ENCODE data around the gene RNU7-1. TPM values are rescaled to one million over a fixed set of nuclear protein-coding genes. Genes with fewer than 3 reads are reported as not detected.

RNU7-1 gene
- total RNA-seq, 1 donor: not detected

DNA sequence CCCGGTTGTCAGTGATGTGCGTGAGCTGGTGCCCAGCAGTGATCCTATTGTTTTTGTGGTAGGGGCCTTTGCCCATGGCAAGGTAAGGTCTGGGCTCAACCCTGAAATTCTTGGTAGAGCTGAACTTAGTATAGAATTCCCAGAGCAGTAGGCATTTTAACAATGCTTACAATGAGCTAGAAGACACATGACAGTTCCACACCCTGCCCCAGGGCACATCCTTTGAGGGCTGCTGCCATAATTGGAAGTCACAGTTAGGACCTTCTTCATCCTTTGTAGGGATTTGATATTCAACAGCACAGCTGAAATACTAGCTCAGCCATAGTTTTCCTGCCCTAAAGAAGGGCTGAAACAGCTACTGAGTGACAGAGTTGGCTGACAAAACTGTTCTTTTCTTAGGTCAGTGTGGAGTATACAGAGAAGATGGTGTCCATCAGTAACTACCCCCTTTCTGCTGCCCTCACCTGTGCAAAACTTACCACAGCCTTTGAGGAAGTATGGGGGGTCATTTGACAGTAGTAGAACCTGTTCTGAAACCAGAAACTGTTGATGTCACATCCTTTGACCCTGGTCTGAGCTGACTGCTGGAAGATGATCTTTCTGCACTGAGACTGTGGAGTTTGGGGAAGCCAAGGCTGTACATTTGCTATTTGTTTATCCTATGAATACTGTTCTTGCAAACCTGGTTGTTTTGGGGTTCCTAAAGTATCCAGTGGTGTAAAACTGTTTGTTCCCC, 31.8 kb downstream of the RNU7-1 start:
- Histone ChIP-seq H3K9me3 (ENCODE audit: low read depth, low read length) (no peaks in the 10 kb centered on the region), H3K4me3 (ENCODE audit: low read length) (no peak overlapping the region)

DNA sequence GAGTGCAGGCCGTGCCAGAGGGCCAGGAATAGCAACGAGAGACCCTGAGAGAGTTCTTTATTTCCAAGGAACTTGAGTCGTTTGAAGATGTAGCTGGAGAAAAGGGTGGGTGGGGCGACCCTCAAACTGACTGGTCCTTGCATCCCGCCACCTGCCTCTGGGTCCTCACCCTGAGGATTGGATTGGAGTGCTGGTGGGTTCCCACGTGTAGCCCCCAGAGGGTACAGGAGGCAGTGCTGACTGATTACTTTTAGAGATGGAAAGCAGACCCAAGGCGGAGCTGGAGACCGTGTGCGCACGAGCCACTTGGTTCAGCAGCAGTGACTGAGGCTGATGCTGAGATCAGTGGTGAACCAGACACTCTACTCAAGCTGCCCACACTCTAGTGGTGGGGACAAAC, 34.0 kb downstream of the RNU7-1 start:
- Histone ChIP-seq H3K4me1 (ENCODE audit: insufficient read depth, low read length) (peaks cover 2% of the 10 kb centered on the region), H3K27me3 (ENCODE audit: insufficient read depth, low read length) (no peaks in the 10 kb centered on the region), H3K4me3 (ENCODE audit: low read length) (no peak overlapping the region), H3K9me3 (ENCODE audit: low read depth, low read length) (no peaks in the 10 kb centered on the region)

More for the DNA sequence above, 31.8 kb downstream of the RNU7-1 start:
- Histone ChIP-seq H3K4me1 (ENCODE audit: insufficient read depth, low read length) (peaks cover 13% of the 10 kb centered on the region), H3K27me3 (ENCODE audit: insufficient read depth, low read length) (no peaks in the 10 kb centered on the region)

DNA sequence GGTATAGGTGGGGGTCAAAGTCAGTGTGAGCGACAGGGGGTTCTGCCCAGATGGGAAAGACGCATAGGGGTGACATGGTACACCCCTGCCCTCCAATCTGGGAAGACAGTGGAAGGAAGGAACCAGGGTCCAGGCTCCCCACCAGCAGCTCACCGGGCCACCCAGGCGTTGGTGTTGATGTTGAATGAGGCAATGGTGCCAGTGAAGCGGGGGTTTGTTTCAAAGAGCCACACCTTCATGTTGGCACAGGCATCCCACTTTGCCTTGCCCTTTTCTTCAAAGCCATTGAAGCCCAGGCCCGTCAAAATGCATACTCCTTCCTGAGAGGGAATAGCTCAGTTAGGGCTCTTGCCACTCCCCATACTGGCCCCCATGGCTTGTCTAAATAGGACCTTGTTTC, 34.6 kb downstream of the RNU7-1 start:
- Histone ChIP-seq H3K27me3 (ENCODE audit: insufficient read depth, low read length) (no peaks in the 10 kb centered on the region), H3K9me3 (ENCODE audit: low read depth, low read length) (no peaks in the 10 kb centered on the region), H3K4me1 (ENCODE audit: insufficient read depth, low read length) (no peaks in the 10 kb centered on the region), H3K4me3 (ENCODE audit: low read length) (no peak overlapping the region)

DNA sequence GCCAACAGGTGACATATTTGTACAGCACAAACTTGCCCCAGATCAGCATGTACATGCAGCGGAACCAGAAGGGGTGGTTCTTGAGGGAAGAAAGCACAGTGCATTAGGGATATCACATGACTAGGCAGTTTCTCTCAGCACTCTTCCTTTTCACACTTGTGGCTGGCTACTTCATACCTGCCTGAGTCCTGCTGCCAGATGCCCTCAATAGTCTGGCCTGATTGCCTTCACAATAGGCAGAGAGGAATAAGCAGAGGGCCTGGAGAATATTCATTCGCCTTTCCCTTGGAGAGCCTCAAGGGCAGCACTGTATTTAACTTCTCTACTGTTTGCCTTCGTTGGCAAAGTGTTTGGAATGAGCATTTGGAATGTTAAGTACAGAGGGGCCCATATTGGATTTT, 35.0 kb downstream of the RNU7-1 start:
- no peak overlapping the region for H3K4me3 ChIP-seq (ENCODE audit: low read length)
- no peaks in the 10 kb centered on the region for H3K4me1 ChIP-seq (ENCODE audit: insufficient read depth, low read length)
- no peaks in the 10 kb centered on the region for H3K27me3 ChIP-seq (ENCODE audit: insufficient read depth, low read length)
- H3K9me3 ChIP-seq (ENCODE audit: low read depth, low read length): no peaks in the 10 kb centered on the region

DNA sequence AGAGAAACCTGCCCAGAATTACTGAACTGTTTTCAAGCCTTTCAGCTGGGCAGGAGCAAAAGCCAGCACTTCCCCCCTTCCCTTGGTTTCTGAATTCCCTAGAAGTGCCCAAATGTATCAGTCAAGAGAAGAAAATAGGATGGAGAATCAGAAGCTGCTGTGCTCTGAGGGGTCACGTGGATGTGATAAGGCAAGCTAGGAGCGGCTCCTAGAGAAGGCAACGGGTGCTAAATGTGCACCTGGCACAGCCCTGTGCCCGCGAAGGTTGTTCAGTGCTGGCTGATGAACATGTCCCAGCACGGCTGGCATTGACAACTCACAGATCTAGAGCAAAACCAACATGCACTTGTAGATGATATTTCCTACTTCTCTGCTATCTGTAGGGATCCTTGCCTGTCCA, 35.4 kb downstream of the RNU7-1 start:
- H3K4me1 ChIP-seq (ENCODE audit: insufficient read depth, low read length): no peaks in the 10 kb centered on the region
- H3K4me3 ChIP-seq (ENCODE audit: low read length): no peak overlapping the region
- H3K27me3 ChIP-seq (ENCODE audit: insufficient read depth, low read length): no peaks in the 10 kb centered on the region
- H3K9me3 ChIP-seq (ENCODE audit: low read depth, low read length): no peaks in the 10 kb centered on the region

DNA sequence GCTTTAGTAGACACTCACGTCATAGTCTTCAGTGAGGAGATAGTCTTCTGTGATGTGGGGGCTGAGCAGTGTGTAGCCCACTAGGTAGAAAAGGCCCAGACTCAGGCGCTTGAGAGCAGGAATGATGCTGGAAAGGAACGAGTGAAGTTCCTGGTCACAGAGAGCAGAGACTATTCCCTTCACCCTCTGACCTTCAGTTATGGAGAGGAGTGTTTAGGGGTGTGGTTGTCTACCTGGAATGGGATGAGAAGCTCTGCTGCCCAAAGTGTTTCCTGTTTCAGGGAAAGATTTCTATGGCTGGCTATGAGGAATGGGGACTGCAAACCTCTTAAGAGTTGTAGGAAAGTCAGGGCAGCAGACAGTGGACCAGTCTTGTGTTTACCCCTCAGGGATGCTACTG, 35.8 kb downstream of the RNU7-1 start:
- Histone ChIP-seq H3K4me1 (ENCODE audit: insufficient read depth, low read length) (no peaks in the 10 kb centered on the region), H3K27me3 (ENCODE audit: insufficient read depth, low read length) (no peaks in the 10 kb centered on the region), H3K9me3 (ENCODE audit: low read depth, low read length) (no peaks in the 10 kb centered on the region), H3K4me3 (ENCODE audit: low read length) (no peak overlapping the region)

DNA sequence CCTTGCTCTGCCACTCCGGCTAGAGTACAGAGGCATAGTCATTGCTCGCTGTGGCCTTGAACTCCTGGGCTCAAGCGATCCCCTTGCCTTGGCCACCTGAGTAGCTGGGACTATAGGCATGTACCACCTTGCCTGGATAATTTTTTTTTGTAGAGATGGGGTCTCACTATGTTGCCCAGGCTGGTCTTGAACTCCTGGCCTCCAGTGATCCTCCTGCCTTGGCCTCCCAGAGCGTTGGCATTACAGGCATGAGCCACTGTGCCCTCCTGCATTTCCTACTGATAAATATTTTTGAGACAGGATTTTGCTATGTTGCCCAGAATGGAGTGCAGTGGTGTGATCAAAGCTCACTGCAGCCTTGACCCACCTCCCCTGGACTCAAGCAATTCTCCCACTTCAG, 36.5 kb downstream of the RNU7-1 start:
- H3K9me3 ChIP-seq (ENCODE audit: low read depth, low read length): no peaks in the 10 kb centered on the region
- no peaks in the 10 kb centered on the region for H3K27me3 ChIP-seq (ENCODE audit: insufficient read depth, low read length)
- no peaks in the 10 kb centered on the region for H3K4me1 ChIP-seq (ENCODE audit: insufficient read depth, low read length)
- no peak overlapping the region for H3K4me3 ChIP-seq (ENCODE audit: low read length)

DNA sequence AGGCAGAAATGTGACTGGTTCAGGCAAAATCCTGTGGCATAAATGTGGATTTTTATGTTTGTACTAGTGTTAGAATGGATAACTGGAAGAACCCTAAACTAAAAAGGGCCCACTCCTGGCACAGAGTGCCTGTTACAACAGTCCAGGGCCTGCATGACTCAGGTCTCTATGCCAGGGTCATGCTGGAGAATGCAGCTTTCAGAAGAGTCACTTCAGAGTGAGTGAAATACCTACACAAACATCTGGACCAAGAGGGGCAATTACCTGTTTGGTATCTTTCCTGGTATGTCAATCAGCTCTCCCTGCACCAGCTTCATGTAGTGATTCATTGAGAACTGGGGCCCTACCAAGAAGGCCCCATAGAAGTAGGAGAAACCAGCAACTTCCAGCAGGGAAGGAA, 37.1 kb downstream of the RNU7-1 start:
- Histone ChIP-seq H3K4me1 (ENCODE audit: insufficient read depth, low read length) (no peaks in the 10 kb centered on the region), H3K9me3 (ENCODE audit: low read depth, low read length) (no peaks in the 10 kb centered on the region), H3K4me3 (ENCODE audit: low read length) (no peak overlapping the region), H3K27me3 (ENCODE audit: insufficient read depth, low read length) (no peaks in the 10 kb centered on the region)

DNA sequence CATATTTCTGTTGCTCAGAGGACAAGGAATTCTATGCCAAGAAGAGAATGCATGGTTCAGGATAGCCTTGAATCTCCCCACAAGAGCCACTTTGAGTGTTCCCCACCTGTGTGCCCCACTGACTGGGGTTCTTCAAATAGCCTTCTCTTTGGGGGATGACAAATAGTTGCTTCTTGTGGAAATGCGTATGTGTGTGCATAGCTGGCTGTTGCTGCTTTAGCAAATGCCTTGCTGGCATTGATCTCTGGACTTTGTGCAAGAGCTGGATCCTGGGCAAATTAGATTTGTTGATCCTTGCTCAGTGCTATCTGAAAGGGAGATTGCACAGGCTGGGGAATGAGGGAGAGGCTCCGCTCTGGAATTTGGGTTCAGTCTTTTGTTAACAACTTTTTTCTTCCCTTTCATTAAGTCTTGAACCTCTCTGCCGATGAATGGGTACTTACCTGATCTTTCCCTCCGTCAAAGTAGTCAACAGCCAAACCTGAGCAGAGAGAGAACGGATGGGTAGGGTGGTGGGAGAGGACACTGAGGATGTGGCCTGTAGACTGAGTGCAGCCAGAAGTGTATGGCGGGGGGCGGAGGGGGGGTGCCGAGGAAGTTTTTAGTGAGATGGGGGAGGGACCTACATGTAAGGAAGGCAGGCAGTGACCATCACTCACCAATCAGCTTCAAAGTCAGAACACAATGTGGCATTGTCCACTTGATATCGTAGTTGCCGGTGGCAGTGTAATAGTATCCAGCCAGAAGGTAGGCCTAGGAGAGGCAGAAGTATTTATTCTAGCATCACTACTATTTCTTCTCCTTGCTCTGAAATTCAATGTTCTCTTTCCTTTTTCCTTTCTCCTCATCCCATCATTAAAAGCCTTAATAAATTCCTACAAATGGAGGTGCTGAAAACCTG, 37.8 kb downstream of the RNU7-1 start:
- Histone ChIP-seq H3K27me3 (ENCODE audit: insufficient read depth, low read length) (no peaks in the 10 kb centered on the region), H3K4me3 (ENCODE audit: low read length) (no peak overlapping the region), H3K9me3 (ENCODE audit: low read depth, low read length) (no peaks in the 10 kb centered on the region), H3K4me1 (ENCODE audit: insufficient read depth, low read length) (no peaks in the 10 kb centered on the region)

DNA sequence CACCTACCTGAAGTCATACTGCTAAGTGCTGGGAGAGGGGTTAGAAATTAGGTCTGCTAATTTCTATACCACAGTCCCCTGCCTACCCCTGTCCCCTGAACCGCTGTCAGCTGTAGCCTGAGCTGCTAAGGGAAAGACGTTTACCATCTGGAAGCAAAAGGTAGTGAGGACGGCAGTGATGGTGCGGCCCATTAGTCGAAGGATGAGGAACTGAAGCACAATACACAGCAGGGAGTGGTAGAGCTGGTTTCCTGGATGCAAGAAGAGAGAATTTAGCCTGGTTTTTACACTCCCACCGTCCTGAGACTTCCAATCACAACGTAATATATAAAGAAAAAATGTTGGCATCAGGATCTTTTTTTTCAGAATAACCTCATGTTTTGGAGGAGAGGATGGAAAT, 38.9 kb downstream of the RNU7-1 start:
- Histone ChIP-seq H3K9me3 (ENCODE audit: low read depth, low read length) (no peaks in the 10 kb centered on the region), H3K4me1 (ENCODE audit: insufficient read depth, low read length) (no peaks in the 10 kb centered on the region), H3K4me3 (ENCODE audit: low read length) (no peak overlapping the region), H3K27me3 (ENCODE audit: insufficient read depth, low read length) (no peaks in the 10 kb centered on the region)

DNA sequence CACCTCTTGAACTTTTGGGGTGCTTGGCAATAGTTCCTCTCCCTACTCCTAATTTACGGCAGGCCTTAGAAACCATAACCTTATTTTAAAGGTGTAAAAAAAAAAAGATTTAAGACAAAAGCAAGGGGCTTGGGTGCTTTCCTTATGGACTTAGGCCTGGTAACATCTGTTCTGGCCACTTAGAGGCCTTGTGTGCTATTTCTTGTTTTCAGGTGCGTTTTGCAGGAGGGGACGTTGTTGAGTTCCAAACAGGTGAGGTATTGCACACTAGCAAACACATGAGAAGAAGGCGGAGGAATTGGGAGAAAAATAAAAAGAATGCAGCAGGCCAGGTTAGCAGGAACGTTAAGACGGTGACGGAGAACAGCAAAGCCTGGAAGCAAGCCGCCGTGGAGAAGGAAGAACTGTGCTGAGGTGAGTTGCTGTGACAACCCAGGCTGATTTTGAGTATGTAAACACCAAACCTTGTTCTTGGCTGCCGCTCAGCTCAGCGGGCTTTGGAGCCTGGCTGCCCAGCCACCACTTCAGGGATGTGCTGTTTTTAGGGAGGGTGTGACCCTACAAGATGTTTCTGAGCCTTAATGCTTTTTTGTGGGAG, 44.4 kb downstream of the RNU7-1 start:
- Histone ChIP-seq H3K27me3 (ENCODE audit: insufficient read depth, low read length) (no peaks in the 10 kb centered on the region), H3K4me1 (ENCODE audit: insufficient read depth, low read length) (no peaks in the 10 kb centered on the region), H3K4me3 (ENCODE audit: low read length) (no peak overlapping the region), H3K9me3 (ENCODE audit: low read depth, low read length) (no peaks in the 10 kb centered on the region)

Other genes with a start within 250 kb of the RNU7-1 start
- not detected for gene PIANP, start 243.0 kb upstream of the RNU7-1 start, total RNA-seq
- gene COPS7A, start 219.8 kb upstream of the RNU7-1 start, total RNA-seq: 9.3 TPM
- gene MLF2, start 190.7 kb upstream of the RNU7-1 start, total RNA-seq: 63.2 TPM
- 1.9 TPM for gene PTMS, start 177.5 kb upstream of the RNU7-1 start, total RNA-seq
- 0.31 TPM for gene LAG3, start 171.3 kb upstream of the RNU7-1 start, total RNA-seq
- 94.3 TPM for gene CD4, start 154.3 kb upstream of the RNU7-1 start, total RNA-seq
- gene GPR162, start 122.0 kb upstream of the RNU7-1 start, total RNA-seq: 4.2 TPM
- 2.6 TPM for gene P3H3, start 115.4 kb upstream of the RNU7-1 start, total RNA-seq
- gene GNB3, start 102.9 kb upstream of the RNU7-1 start, total RNA-seq: 0.21 TPM
- gene CDCA3, start 92.5 kb upstream of the RNU7-1 start, total RNA-seq: 0.10 TPM
- 16.4 TPM for gene USP5, start 91.7 kb upstream of the RNU7-1 start, total RNA-seq
- 202 TPM for gene TPI1, start 76.3 kb upstream of the RNU7-1 start, total RNA-seq
- 1.6 TPM for gene SPSB2, start 70.5 kb upstream of the RNU7-1 start, total RNA-seq
- 4.3 TPM for gene LRRC23, start 39.0 kb upstream of the RNU7-1 start, total RNA-seq
- 11.4 TPM for gene ENO2, start 29.2 kb upstream of the RNU7-1 start, total RNA-seq
- 4.6 TPM for gene ATN1, start 15.9 kb upstream of the RNU7-1 start, total RNA-seq
- 274 TPM for gene C12orf57, start 206 bp downstream of the RNU7-1 start, total RNA-seq
- gene PTPN6, start 7.5 kb downstream of the RNU7-1 start, total RNA-seq: 99.9 TPM
- gene PHB2, start 26.8 kb downstream of the RNU7-1 start, total RNA-seq: 131 TPM
- gene EMG1, start 27.1 kb downstream of the RNU7-1 start, total RNA-seq: 30.6 TPM
- gene LPCAT3, start 74.7 kb downstream of the RNU7-1 start, total RNA-seq: 11.0 TPM
- 0.84 TPM for gene C1S, start 116.9 kb downstream of the RNU7-1 start, total RNA-seq
- gene C1R, start 148.6 kb downstream of the RNU7-1 start, total RNA-seq: 1.4 TPM
- gene C1RL, start 165.4 kb downstream of the RNU7-1 start, total RNA-seq: 10.6 TPM
- not detected for gene RBP5, start 185.1 kb downstream of the RNU7-1 start, total RNA-seq
- gene CLSTN3, start 186.6 kb downstream of the RNU7-1 start, total RNA-seq: 13.0 TPM
- gene PEX5, start 245.9 kb downstream of the RNU7-1 start, total RNA-seq: 11.9 TPM

Measured in mononuclear cell (primary cell).